ENCODE measurements around the gene BCL2L12.

The BCL2L12 gene

DNA sequence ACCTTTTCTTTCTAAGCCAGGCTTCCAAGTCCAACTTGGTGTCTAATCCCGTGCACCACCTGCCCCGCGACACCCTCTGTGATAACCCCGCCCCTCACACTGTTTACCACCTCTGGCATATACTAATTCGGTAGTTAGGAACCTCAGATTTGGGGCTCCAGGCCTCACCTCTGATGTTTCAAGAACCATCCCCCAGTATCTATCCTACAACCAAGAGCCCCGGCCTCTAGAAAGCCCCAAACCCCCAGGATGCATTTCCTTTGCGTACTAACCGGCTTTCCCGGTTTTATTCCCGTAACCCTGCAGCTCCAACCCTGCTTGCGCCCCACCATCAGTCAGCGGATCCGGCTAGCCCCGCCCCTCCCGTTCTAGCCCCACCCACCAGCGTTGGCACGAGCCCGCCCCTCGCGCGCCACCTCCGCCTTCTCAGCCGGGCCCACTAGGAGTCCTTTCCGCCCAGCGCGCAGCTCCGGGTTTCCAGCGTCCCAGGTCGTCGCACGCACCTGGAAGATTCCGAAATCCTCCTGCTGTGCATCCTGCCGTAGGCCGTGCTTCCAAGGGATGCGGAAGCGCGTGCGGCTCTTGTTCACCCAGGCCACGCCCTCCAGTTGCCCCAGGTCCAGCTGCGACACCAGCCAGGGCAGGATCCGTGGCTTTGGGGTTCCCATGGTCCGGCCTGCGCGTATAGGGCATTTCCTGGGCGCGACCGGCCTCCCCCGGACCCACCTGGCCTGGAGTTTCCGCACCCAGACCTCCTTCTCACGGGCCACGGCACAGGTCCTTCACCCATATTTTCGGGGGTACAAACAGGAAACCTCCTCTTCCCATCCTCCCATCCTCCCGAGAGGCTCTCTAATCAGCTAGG, 1.3 kb upstream of the BCL2L12 start:
- peak; percentile 96 for DNase-seq

DNA sequence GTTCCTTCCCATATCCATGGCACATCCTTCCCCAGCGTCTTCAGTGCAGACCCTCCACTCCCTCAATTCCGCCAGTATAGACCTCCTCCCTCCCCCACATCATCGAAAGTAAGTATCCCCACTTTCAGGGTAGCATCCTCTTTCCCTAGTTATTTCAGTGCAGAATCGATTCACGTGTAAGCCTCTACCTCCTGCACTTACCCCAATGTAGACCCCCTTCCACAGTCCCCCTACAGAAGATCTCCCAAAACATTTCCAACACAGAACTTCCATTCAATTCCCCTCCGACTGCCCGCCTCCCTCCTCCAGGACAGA, 740 bp upstream of the BCL2L12 start:
- DNase-seq: no peak

DNA sequence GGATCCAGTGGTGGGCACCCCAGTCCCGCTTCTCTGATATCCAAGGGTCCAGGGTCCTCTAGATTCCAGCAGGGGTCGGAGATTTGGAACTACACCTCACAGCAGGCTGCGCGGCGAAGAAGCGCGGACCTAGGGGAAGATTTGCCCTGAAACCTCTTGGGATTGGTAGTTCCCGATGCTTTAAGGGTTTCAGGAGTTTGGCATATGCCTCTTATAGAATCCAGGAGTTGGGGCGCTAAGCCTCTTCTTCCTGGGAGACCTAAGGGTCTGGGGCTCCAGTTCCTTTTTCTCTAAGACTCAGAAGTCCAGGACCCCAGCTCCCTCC, 349 bp downstream of the BCL2L12 start:
- DNase-seq: no peak

DNA sequence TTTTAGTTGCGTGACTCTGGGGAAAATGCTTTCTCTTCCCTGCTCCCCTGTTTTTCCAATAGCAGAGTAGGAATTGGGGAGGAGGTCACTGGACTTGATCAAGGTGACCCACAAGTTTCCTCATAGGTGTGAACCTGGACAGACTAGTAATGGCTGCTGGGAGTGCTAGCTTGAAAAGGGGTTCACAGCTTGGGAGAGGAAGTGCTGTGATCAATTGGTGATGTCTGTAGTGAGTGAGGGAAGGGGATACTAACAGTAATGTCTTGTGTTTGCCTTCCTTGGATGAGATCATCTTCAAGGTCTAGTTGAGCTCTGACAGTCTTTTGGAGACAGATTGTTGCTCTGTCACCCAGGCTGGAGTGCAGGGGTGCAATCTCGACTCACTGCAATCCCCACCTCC, 1.7 kb downstream of the BCL2L12 start:
- DNase-seq: no peak

DNA sequence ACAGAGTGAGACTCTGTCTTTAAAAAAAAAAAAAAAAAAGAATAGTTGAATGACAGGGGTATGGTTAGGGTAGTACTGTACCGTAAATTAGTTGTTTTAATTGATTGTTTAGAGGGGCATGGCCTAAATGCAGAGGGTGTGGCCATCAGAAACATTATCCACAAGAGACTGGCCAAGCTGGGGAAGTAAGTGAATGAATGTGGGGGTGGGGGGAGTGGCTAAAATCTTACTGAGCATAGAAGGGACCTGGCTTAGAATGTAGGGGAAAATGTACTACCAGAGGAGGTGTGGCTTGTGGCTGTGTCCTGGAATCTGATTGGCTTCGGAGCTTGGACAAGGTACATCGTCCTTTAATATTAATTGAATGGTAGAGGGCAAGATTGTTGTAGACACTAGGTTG, 3.8 kb downstream of the BCL2L12 start:
- DNase-seq: no peak

DNA sequence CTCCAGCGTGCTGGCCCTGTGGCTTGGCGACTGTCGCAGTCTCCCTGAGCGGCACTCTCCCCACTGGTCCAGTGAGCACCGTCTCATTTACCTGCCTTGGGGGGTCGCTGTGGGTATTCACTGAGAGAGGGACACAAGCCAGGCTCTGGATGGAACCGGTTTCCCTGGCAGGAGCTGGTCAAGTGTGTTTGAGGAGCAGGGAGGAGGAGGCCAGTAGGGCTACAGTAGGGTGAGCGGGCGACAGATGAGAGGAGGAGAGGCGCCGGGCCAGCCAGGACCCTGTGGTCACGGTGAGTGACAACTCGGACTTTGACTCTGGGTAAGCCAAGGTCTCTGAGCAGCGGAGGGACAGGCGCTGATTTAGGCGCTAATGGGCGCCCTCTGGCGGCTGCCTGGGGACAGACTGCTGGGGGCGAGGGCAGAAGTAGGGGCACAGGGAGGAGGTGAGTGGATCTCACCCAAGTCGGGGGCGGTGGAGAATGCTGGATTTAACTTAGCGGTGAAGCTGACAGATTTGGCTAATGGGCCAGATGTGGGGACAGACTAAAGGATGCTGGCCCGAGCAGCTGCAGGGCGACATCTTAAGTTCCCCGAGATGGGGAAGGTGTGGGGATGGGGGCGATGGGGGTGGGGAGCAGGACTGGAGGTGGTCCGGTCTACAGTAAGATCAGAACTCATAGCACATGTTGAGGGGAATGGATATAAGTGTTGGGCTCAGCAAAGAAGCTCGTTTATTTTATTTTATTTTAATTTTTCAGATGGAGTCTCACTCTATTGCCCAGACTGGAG, 6.6 kb downstream of the BCL2L12 start:
- peak; percentile 71 for DNase-seq

DNA sequence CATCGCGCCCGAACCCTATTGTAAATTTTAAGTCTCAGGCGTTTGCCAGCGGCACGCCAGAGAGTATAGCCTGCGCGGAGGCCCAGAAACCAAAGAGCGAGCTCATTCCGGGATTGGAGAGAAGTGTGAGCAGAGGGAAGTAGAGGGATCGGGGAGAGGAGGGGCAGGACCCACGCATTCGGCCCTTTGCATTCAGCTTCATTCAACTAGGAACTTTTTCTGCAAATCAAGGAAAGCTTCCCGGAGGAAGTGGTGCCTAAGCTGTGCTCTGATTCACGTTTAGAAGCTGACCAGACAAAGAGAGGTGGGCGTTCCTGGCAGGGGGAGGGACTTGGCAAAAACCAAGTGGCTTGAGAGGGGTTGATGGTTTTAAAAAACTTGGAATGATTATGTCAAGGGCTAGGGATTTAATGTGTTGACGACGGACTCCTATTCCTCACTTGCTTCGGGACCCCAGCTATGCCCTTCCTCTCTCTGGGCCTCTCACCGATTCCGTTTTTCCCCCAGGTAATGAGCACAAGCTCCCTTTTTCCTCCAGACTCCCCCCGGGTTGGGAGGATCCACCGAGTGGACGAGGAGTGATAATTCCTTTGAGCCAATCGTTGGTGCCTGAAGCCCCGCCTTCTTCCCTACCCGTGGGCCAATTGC, 10.5 kb downstream of the BCL2L12 start:
- DNase-seq: no peak

DNA sequence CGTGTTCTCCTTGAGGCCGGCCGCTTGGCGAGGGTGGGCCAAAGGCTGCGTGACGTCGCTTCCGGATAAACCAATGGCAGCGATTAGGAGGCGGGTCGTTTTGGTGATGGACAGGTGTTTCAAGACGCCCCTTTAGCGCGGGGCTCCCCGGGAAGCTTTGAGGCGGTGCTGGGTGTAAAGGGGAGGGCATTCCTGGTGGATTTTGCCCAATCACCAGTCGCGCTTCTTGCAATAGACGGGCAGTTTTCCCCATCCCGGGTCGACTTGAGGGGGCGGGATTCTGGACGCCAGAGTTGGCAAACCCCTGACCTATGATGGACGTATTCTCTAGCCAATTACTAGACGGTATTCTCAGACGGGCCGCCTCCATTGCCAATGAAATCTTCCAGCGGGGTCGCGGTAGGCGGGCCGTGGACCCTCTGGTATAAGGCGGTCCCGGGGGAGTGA, 11.1 kb downstream of the BCL2L12 start:
- DNase-seq: peak; percentile 95

DNA sequence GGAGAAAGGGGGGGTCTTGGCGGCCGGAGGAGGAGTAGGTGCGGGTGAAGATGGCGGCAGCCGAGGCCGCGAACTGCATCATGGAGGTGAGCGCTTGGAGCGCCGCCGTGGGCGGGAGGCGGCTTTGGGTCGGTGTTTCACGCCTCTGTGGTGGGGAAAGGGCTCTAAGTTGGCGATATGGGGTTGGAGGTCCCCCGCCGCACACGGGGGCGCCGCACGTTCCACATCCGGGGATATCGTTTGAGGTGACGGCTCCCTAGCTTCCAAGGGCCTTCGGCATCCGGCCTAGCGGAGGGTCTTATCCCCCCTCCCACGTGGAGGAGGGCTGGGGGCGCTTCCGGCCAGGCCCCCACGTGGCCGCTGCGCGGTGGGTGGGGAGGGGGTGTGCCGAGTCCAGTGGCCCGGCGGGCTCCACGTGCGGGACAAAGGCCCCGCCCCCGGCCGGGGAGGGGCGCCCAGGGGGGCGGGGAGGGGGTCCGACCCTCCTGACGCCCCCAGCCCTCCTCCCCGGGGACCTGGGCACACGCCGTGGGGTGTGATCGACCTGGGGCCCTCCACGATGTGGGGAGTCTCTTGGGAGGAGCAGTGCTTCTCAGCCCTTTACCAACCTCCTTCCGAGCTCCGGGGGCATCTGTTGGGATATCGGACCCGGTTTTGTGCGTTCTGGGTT, 11.6 kb downstream of the BCL2L12 start, which contains the start of gene PRMT1:
Gene PRMT1, plus strand, starts transcription at position 41 of the 670 bp plus-strand sequence. Its CDS starts 10 bp downstream, at position 51.
- DNase-seq: peak; percentile 45

DNA sequence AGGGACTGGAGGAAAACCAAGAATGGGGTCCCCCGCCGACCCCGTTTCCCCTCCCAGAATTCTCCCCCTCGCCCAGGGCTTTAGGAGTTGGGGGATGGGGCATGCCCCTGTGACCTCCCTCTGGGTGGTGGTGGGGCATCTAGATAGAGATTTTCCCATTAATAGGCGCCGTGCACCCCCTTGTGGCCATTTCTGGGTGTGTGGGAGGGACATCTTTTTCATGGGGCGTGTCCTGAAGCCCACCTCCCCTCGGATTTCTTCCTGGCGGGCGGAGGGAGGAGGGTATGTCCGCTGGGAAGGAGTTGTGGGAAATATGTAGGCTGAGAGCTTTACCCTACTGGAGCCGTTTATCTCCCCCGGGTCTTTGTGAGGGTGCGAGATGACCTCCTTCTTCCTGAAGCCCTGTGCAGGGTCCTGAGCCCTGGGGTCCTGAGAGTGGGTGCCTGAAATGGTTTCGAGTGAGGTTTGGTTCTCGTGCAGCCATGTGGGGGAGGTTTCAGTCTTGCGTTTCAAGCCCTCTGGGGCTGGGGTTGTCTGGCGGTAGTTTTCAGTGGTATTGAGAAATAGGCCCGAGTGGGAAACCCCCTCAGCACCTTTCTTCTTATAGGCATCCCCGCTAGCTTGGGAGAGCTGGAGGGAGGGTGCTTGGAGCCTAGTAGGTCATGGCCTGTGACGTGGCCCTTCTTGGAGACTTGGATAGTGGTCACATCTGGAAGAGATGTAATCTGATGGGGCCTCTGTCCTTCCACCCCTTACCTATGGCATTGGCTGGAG, 12.4 kb downstream of the BCL2L12 start:
- DNase-seq: peak; percentile 78

DNA sequence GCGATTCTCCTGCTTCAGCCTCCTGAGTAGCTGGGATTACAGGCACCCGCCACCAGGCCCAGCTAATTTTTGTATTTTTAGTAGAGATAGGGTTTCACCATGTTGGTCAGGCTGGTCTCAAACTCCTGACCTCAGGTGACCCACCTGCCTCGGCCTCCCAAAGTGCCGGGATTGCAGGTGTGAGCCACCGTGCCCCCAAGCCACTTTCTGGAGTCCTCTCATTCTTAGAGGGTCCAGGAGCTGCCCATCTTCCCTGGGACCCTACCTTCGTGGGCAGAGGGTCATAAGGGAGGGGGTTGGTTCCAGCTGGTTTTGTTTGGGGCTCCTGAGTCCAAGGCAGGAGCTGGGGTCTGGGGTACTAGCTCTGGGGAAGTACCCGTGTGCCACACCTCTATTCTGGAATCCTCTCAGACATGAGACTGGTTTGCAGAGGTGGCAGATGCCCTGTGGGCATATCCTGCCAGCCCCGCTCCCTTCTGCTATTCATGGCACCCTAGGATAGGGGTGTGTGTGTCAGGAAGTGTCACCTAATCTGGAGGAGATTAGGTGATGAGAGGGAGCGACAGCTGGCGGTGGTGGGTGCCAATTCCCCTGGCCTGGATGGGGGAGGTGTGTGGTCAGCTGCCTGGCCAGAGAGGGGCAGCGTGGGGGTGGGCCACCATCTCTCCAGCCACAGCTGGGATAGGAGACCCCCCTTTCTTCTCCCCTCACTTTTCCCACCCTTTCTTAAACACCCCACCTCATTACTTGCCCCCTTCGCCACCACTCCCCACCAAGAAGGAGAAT, 13.4 kb downstream of the BCL2L12 start:
- no peak for DNase-seq

DNA sequence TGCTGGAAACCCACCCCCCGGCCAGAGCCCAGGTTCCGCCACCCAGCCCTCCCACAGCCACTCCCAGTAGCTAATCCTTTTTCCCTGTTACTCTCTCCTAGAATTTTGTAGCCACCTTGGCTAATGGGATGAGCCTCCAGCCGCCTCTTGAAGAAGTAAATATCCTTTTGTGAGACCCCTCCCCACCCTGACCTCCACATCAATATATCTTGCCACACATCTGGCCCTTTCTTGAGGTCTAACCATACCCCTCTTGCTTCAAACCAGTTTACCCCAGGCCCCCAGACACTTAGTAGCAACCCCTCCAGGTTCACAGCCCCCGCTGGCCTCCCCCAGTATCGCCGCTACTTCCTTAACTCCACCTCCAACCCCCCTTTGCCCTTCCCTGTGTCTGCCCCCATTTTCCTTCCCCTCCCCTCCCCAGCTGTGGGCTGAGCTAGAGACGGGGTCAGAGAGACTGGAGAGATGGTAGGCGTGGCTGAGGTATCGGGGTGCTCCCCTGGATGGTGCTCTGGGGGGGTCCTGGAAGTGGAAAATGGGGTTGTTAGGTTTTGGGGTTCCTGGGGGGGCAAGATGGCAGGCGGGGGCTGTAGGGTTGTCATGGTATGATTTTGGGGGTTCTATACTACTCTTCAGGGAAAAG, 14.2 kb downstream of the BCL2L12 start:
- no peak for DNase-seq

DNA sequence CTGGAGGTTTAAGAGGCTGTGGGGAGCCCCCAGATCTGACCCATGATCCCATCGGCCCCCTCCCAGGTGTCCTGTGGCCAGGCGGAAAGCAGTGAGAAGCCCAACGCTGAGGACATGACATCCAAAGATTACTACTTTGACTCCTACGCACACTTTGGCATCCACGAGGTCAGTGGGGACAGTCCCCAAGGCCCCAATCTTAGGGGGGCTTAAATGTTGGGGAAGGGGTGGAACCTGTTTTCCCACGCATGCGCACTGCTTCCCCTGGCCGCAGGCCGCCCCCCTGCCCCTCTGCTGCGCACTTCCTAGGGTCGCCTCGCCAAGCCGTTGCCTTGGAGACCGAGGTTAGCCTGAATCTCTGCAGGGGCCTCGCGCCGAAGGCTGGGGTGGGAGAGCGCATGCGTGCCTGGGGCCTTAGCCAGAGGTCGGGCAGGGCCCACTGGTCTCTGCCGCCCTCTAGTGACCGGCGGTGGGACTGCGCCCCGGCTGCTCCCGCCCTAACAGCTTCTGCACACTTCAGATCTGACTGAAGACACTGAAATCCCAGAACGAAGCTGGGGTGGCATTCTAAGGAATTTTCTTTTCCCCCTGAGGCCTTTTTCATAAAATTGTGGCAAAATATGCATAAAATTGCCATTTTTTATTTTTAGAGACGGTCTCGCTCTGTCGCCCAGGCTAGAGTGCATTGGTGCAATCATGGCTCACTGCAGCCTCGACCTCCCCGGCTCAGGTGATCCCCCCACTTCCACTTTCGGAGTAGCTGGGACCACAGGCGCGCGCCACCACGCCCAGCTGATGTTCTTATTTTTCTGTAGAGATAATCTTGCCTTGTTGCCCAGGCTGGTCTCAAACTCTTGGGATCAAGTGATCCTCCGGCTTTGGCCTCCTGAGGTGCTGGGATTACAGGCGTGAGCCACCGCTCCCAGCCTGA, 15.0 kb downstream of the BCL2L12 start:
- peak; percentile 98 for DNase-seq

DNA sequence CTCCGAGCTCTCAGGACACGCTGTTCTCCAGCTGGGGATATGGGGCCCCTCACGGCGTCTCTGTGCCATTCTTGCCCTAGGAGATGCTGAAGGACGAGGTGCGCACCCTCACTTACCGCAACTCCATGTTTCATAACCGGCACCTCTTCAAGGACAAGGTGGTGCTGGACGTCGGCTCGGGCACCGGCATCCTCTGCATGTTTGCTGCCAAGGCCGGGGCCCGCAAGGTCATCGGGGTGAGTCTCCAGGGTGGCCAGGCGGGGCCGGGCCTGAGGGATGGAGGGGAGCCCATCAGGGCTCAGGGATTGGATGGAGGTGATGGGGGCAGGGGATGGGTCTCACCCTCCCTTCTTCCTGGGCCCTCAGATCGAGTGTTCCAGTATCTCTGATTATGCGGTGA, 16.1 kb downstream of the BCL2L12 start:
- DNase-seq: no peak

DNA sequence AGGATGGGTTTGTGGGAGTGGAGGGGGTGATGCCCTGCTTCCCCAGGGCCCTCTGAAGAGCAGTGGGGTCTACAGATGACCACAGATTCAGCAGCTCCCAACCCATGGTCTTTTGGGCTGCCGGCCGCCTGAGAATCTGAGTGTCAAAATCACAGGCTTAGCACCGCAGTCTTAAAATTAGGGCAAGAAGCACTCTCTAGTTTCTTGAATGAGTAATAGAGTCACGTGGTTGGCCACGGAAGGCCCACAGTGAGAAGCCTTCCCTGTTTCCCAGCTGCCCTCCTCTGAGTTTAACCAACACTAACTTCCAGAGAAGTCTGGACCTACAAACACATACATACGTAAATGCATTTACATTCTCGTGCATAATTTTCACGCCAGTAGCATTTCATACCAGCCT, 16.5 kb downstream of the BCL2L12 start:
- DNase-seq: no peak

DNA sequence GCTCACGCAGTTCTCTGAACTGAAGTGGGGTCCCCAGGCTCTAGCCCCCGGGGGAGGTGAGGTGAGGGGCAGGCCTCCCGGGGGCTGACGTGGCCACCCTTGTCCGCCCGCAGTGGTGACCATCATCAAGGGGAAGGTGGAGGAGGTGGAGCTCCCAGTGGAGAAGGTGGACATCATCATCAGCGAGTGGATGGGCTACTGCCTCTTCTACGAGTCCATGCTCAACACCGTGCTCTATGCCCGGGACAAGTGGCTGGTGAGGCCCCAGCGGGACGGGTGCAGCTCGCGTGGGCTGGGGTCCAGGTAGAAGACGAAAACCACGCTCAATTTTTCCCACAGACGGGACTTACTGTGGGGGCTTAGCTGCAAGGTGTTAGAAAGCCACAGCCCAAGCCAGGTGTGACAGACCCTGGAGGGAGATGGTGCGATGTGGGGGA, 18.1 kb downstream of the BCL2L12 start:
- no peak for DNase-seq

DNA sequence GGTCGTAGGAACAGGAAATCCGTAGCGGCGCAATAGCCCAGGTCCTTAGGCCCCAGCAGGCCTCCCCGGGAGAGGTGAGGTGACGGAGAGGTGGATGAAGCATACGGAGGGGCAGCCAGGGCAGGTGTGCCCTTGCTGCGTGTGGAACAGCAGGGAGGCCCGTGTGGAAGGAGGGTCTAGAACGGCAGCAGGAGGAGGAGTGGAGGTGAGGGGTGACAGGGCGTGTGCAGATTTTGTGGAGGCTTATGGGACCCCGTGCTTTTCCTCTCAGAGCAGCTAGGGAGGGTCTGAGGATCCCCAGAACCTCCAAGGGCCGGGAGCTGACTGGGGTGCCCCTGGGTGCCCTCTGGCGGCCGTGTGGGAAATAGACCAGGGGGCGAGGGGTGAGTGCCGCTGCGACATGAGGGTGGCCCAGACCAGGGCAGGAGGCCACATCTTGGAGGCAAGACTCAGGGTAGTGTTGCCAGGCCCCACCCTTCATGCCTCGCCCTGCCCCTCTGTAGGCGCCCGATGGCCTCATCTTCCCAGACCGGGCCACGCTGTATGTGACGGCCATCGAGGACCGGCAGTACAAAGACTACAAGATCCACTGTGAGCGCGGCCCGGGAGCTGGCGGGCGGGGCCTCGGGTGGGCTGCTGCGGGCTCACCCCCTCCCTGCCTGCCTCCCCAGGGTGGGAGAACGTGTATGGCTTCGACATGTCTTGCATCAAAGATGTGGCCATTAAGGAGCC, 18.7 kb downstream of the BCL2L12 start:
- no peak for DNase-seq

DNA sequence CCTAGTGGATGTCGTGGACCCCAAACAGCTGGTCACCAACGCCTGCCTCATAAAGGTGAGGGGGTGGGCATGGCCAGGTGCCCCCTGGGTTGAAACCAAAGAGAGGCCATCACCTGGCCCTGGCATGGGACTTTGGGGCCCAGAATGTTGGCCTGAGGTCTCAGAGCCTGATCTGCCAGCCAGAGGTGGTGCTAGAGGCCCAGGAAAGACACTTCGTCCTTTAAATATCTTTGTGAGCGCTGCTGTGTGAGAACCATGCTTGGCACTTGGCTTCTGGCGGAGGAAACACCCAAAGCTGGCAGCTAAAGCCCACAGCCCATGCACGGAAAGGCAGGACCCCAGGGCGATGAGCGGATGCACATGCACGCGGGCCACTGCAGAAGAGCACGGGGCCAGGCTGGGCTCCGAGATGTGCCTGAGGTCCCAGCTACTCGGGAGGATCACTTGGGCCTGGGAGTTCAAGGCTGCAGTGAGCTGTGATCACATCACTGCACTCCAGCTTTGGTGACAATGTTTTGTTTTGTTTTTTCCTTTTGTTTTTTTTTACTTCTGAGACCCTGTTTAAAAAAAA, 19.3 kb downstream of the BCL2L12 start:
- no peak for DNase-seq
